ENCODE results near the gene ZNF432. TPM values are rescaled to one million over a fixed set of nuclear protein-coding genes. Genes with fewer than 3 reads are reported as not detected.
"Not testable (repeated sequence)": the region's sequence is repeated elsewhere in the genome, so short reads cannot be mapped to it uniquely, and the experiment has no call there.

The ZNF432 gene
- total and polyA plus RNA-seq, 2 donors: 6.9 to 16.2 TPM

DNA sequence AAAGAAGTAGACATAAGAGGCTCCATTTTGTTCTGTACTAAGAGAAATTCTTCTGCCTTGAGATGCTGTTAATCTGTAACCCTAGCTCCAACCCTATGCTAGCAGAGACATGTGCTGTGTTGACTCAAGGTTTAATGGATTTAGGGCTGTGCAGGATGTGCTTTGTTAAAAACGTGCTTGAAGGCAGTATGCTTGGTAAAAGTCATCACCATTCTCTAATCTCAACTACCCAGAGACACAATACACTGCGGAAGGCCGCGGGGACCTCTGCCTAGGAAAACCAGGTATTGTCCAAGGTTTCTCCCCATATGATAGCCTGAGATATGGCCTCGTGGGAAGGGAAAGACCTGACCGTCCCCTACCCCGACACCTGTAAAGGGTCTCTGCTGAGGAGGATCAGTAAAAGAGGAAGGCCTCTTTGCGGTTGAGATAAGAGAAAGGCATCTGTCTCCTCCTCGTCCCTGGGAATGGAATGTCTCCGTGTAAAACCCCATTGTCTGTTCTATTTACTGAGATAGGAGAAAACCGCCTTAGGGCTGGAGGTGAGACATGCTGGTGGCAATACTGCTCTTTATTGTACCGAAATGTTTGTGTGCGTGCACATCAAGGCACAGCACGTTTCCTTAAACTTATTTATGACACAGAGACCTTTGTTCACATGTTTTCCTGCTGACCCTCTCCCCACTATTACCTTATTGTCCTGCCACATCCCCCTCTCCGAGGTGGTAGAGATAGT lies 22.2 kb downstream of the ZNF432 start:
- H3K27ac ChIP-seq (ENCODE audit: low read depth in 1 of 2, low read length in 1 of 2); H3K4me1 ChIP-seq (ENCODE audit: control insufficient read depth in 2 of 2, insufficient read depth in 2 of 2, low read length in 2 of 2); H3K27me3 ChIP-seq (ENCODE audit: control insufficient read depth in 2 of 2, insufficient read depth in 1 of 2, low read length in 1 of 2); DNase-seq (ENCODE audit: low read depth in 6 of 9, low spot score in 9 of 9); H3K4me3 ChIP-seq (ENCODE audit: low read length in 2 of 2): not testable (repeated sequence)
- Histone ChIP-seq H3K9me3 (ENCODE audit: control insufficient read depth in 2 of 2, insufficient read depth in 1 of 2, low read length in 1 of 2) (peaks cover 13 to 19% of the 10 kb centered on the region in 2 donors), H3K36me3 (ENCODE audit: control insufficient read depth in 2 of 2, insufficient read depth in 2 of 2, low read length in 1 of 2) (peaks cover 25 to 35% of the 10 kb centered on the region in 2 donors)
- 94% methylated on average over 15 of the region's 15 CpGs for WGBS

DNA sequence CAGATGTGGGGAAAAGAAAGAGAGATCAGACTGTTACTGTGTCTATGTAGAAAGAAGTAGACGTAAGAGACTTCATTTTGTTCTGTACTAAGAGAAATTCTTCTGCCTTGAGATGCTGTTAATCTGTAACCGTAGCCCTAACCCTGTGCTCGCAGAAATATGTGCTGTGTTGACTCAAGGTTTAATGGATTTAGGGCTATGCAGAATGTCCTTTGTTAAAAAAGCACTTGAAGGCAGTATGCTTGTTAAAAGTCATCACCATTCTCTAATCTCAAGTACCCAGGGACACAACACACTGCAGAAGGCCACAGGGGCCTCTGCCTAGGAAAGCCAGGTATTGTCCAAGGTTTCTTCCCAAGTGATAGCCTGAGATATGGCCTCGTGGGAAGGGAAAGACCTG lies 24.2 kb downstream of the ZNF432 start:
- WGBS: 99% methylated on average over 4 of the region's 4 CpGs
- not testable (repeated sequence) for H3K4me3 ChIP-seq (ENCODE audit: low read length in 2 of 2); H3K4me1 ChIP-seq (ENCODE audit: control insufficient read depth in 2 of 2, insufficient read depth in 2 of 2, low read length in 2 of 2); DNase-seq (ENCODE audit: low read depth in 6 of 9, low spot score in 9 of 9); H3K27ac ChIP-seq (ENCODE audit: low read depth in 1 of 2, low read length in 1 of 2); H3K27me3 ChIP-seq (ENCODE audit: control insufficient read depth in 2 of 2, insufficient read depth in 1 of 2, low read length in 1 of 2)
- H3K36me3 ChIP-seq (ENCODE audit: control insufficient read depth in 2 of 2, insufficient read depth in 2 of 2, low read length in 1 of 2): peaks cover 34 to 50% of the 10 kb centered on the region in 2 donors
- H3K9me3 ChIP-seq (ENCODE audit: control insufficient read depth in 2 of 2, insufficient read depth in 1 of 2, low read length in 1 of 2): peaks cover 17 to 19% of the 10 kb centered on the region in 2 donors

DNA sequence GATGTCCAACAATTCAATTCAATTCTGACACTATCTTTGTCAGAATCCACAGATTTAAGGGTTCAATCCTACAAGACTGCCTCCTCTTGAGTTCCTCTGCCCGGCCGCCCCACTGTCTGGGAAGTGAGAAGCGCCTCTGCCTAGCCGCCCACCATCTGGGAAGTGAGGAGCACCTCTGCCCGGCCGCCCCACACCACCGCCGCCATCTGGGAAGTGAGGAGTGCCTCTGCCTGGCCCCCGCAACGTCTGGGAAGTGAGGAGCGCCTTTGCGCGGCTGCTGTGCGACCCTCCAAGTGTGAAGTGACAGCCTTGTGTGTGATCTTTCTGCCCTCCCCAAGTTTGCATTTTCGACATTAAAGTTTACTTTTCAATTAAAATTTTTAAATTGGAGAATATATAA lies 26.4 kb downstream of the ZNF432 start:
- WGBS: 99% methylated on average over 15 of the region's 15 CpGs
- no peak for DNase-seq (ENCODE audit: low read depth in 6 of 9, low spot score in 9 of 9)
- Histone ChIP-seq H3K27ac (ENCODE audit: low read depth in 1 of 2, low read length in 1 of 2) (no peak overlapping the region), H3K4me3 (ENCODE audit: low read length in 2 of 2) (no peak overlapping the region), H3K27me3 (ENCODE audit: control insufficient read depth in 2 of 2, insufficient read depth in 1 of 2, low read length in 1 of 2) (no peaks in the 10 kb centered on the region), H3K4me1 (ENCODE audit: control insufficient read depth in 2 of 2, insufficient read depth in 2 of 2, low read length in 2 of 2) (peaks cover 0 to 1% of the 10 kb centered on the region in 2 donors), H3K36me3 (ENCODE audit: control insufficient read depth in 2 of 2, insufficient read depth in 2 of 2, low read length in 1 of 2) (peaks cover 44 to 61% of the 10 kb centered on the region in 2 donors), H3K9me3 (ENCODE audit: control insufficient read depth in 2 of 2, insufficient read depth in 1 of 2, low read length in 1 of 2) (peaks cover 22 to 23% of the 10 kb centered on the region in 2 donors)

DNA sequence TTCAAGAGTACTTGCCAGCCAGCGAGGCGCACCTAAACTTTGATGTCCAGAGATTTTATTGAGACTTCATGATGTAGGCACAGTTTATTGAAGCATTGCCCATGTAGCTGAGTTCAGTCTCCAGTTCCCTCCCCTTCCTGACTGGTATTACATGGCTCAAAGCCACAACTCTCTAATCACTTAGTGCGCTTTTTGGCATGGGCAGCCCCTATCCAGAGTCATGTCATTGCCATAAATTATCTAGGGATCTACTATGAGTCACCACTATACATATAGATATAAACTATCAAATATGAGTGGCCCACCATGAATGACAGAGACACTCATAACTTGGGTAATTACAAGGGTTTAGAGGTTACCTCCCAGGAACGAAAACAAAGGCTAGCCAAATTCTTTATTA lies 28.1 kb downstream of the ZNF432 start:
- WGBS: 98% methylated on average over 4 of the region's 4 CpGs
- Histone ChIP-seq H3K27ac (ENCODE audit: low read depth in 1 of 2, low read length in 1 of 2) (no peak overlapping the region), H3K4me3 (ENCODE audit: low read length in 2 of 2) (no peak overlapping the region), H3K36me3 (ENCODE audit: control insufficient read depth in 2 of 2, insufficient read depth in 2 of 2, low read length in 1 of 2) (peaks cover 57 to 69% of the 10 kb centered on the region in 2 donors), H3K4me1 (ENCODE audit: control insufficient read depth in 2 of 2, insufficient read depth in 2 of 2, low read length in 2 of 2) (no peaks in the 10 kb centered on the region), H3K27me3 (ENCODE audit: control insufficient read depth in 2 of 2, insufficient read depth in 1 of 2, low read length in 1 of 2) (no peaks in the 10 kb centered on the region), H3K9me3 (ENCODE audit: control insufficient read depth in 2 of 2, insufficient read depth in 1 of 2, low read length in 1 of 2) (peaks cover 23 to 27% of the 10 kb centered on the region in 2 donors)
- DNase-seq (ENCODE audit: low read depth in 6 of 9, low spot score in 9 of 9): no peak

DNA sequence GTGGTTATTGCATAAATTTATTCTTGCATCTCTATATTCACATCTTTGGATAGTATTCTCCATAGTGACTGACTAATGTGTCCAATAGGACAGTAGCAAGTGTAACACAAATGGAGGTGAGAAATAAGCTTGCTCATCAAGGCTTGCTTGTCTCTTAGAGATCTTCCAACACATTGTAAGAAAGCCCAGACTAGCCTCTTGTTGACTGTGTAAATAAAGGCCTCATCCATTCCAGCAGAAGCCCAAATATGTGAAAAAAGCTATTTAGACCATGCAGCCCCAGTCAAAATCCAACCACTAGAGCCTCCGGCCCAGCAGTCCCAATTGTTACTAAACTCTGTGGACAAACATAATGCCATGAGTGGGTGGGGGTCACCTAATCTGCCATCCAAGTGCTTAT lies 38.0 kb downstream of the ZNF432 start:
- Histone ChIP-seq H3K4me1 (ENCODE audit: control insufficient read depth in 2 of 2, insufficient read depth in 2 of 2, low read length in 2 of 2) (peaks cover 4 to 5% of the 10 kb centered on the region in 2 donors), H3K27ac (ENCODE audit: low read depth in 1 of 2, low read length in 1 of 2) (no peak overlapping the region), H3K27me3 (ENCODE audit: control insufficient read depth in 2 of 2, insufficient read depth in 1 of 2, low read length in 1 of 2) (no peaks in the 10 kb centered on the region), H3K4me3 (ENCODE audit: low read length in 2 of 2) (no peak overlapping the region), H3K9me3 (ENCODE audit: control insufficient read depth in 2 of 2, insufficient read depth in 1 of 2, low read length in 1 of 2) (peaks cover 3 to 43% of the 10 kb centered on the region in 2 donors), H3K36me3 (ENCODE audit: control insufficient read depth in 2 of 2, insufficient read depth in 2 of 2, low read length in 1 of 2) (peaks cover 2 to 4% of the 10 kb centered on the region in 2 donors)
- no peak for DNase-seq (ENCODE audit: low read depth in 6 of 9, low spot score in 9 of 9)
- 98% methylated on average over 1 of the region's 1 CpG for WGBS

DNA sequence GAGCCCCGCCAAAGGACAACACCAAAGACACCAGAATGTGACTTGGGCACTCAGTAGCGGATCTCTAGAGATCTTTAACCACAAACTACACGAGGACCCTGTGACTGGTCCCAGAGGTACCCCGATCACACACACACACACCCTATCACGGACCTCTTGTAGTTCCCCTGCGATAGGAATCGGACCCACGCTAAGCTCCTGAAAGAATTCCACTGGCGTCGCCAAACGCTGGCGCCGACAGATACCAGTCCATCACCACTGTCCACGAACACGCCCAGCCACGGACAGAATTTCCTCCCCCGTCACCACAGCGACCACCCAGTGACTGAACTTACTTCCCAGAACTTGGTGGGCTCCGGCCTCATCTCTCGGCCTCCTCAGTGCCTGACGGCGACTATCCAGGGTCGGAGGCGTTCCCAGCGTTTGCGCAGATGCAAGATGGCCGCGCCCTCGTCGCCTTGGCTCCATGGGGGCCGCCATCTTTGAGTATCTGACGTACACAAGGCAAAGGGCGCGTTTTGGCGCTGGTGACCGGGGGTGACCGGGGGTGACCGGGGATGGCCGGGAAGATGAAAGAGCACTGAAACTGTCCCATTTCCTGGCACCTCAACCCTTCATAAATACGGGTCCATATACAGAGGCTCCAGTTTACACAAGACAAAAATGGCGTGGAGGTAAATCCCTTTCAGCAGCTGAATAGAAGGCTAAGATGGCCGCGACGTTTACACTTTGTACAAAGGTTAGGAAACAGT lies 40.7 kb downstream of the ZNF432 start, which contains the start of gene ZNF615:
Gene ZNF615 (minus strand): TSS at position 406 of the 752 bp plus-strand sequence. CDS start 4,500 bp downstream, outside the sequence.
- DNase-seq (ENCODE audit: low read depth in 6 of 9, low spot score in 9 of 9): peak; percentile 59 to 91 (median 73)
- Histone ChIP-seq H3K27ac (ENCODE audit: low read depth in 1 of 2, low read length in 1 of 2) (peak within 1 kb of the TSS; percentile 78 to 84), H3K9me3 (ENCODE audit: control insufficient read depth in 2 of 2, insufficient read depth in 1 of 2, low read length in 1 of 2) (peaks cover 3 to 46% of the 10 kb centered on the region in 2 donors), H3K4me3 (ENCODE audit: low read length in 2 of 2) (peak within 1 kb of the TSS; percentile 79 to 85), H3K27me3 (ENCODE audit: control insufficient read depth in 2 of 2, insufficient read depth in 1 of 2, low read length in 1 of 2) (no peaks in the 10 kb centered on the region), H3K4me1 (ENCODE audit: control insufficient read depth in 2 of 2, insufficient read depth in 2 of 2, low read length in 2 of 2) (peaks cover 4 to 5% of the 10 kb centered on the region in 2 donors), H3K36me3 (ENCODE audit: control insufficient read depth in 2 of 2, insufficient read depth in 2 of 2, low read length in 1 of 2) (peaks cover 0 to 7% of the 10 kb centered on the region in 2 donors)
- 1% methylated on average over 44 of the region's 44 CpGs for WGBS

DNA sequence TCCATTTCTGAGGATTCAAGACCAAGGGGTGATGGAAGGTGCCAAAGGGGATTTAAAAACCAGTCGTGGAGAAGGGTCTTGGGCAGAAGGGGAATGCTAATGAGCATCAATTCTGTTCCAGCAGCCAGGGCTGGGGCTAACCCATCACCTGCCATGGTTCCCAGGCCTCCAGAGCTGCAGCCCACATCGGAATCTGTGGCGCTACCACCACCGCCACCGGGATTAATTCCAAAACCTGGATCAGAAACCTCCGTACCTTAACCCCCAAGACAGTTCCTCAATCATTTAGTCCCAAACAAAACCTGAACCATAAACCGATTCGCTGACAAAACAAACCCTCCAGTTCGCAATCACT lies 41.2 kb downstream of the ZNF432 start:
- Histone ChIP-seq H3K9me3 (ENCODE audit: control insufficient read depth in 2 of 2, insufficient read depth in 1 of 2, low read length in 1 of 2) (peaks cover 3 to 40% of the 10 kb centered on the region in 2 donors), H3K27ac (ENCODE audit: low read depth in 1 of 2, low read length in 1 of 2) (peak overlapping the region in 1 of 2 donors; percentile 52), H3K36me3 (ENCODE audit: control insufficient read depth in 2 of 2, insufficient read depth in 2 of 2, low read length in 1 of 2) (peaks cover 0 to 4% of the 10 kb centered on the region in 2 donors), H3K4me1 (ENCODE audit: control insufficient read depth in 2 of 2, insufficient read depth in 2 of 2, low read length in 2 of 2) (peaks cover 4 to 5% of the 10 kb centered on the region in 2 donors), H3K4me3 (ENCODE audit: low read length in 2 of 2) (peak overlapping the region; percentile 79 to 85), H3K27me3 (ENCODE audit: control insufficient read depth in 2 of 2, insufficient read depth in 1 of 2, low read length in 1 of 2) (no peaks in the 10 kb centered on the region)
- DNase-seq (ENCODE audit: low read depth in 6 of 9, low spot score in 9 of 9): no peak
- 23% methylated on average over 9 of the region's 9 CpGs for WGBS

DNA sequence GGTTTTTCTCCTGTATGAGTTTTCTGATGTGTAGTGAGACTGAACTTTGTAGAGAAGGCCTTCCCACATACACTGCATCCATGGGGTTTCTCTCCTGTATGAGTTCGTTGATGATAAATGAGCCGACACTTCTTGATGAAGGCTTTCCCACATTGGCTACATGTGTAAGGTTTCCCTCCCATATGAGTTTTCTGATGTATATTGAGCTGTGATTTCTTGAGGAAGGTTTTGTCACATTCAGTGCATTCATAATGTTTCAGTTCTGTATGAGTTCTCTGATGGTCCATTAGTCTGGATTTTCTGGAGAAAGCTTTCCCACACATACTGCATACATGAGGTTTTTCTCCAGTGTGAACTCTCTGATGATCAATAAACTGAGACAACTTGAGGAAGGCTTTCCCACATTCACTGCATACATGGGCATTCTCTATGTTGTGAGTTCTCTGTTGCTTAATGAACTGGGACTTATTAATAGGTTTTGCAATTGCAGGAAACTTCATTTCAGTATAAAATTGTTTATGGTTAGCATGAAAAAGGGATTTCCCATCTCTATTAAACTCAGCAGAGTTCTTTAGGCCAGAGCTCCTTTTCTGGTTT lies 54.5 kb downstream of the ZNF432 start:
- DNase-seq (ENCODE audit: low read depth in 6 of 9, low spot score in 9 of 9): no peak
- Histone ChIP-seq H3K9me3 (ENCODE audit: control insufficient read depth in 2 of 2, insufficient read depth in 1 of 2, low read length in 1 of 2) (peaks cover 22 to 28% of the 10 kb centered on the region in 2 donors), H3K36me3 (ENCODE audit: control insufficient read depth in 2 of 2, insufficient read depth in 2 of 2, low read length in 1 of 2) (peaks cover 17 to 23% of the 10 kb centered on the region in 2 donors), H3K27me3 (ENCODE audit: control insufficient read depth in 2 of 2, insufficient read depth in 1 of 2, low read length in 1 of 2) (no peaks in the 10 kb centered on the region), H3K4me1 (ENCODE audit: control insufficient read depth in 2 of 2, insufficient read depth in 2 of 2, low read length in 2 of 2) (no peaks in the 10 kb centered on the region), H3K4me3 (ENCODE audit: low read length in 2 of 2) (no peak overlapping the region), H3K27ac (ENCODE audit: low read depth in 1 of 2, low read length in 1 of 2) (no peak overlapping the region)
- 99% methylated on average over 2 of the region's 2 CpGs for WGBS

DNA sequence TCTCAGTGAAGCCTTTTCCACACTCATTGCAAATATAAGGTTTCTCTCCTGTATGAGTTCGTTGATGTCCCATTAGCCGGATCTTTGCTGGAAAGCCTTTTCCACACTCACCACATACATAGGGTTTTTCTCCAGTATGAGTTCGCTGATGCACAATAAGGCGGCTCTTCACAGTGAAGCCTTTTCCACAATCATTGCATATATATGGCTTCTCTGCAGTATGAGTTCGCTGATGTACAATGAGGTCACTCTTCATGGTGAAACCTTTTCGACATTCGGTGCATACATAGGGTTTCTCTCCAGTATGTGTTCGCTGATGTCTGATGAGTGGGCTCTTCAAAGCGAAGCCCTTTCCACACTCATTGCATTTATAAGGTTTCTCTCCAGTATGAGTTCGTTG lies 55.2 kb downstream of the ZNF432 start:
- Histone ChIP-seq H3K36me3 (ENCODE audit: control insufficient read depth in 2 of 2, insufficient read depth in 2 of 2, low read length in 1 of 2) (peaks cover 15 to 20% of the 10 kb centered on the region in 2 donors), H3K4me1 (ENCODE audit: control insufficient read depth in 2 of 2, insufficient read depth in 2 of 2, low read length in 2 of 2) (no peaks in the 10 kb centered on the region), H3K27ac (ENCODE audit: low read depth in 1 of 2, low read length in 1 of 2) (no peak overlapping the region), H3K9me3 (ENCODE audit: control insufficient read depth in 2 of 2, insufficient read depth in 1 of 2, low read length in 1 of 2) (peaks cover 22 to 31% of the 10 kb centered on the region in 2 donors), H3K4me3 (ENCODE audit: low read length in 2 of 2) (no peak overlapping the region), H3K27me3 (ENCODE audit: control insufficient read depth in 2 of 2, insufficient read depth in 1 of 2, low read length in 1 of 2) (no peaks in the 10 kb centered on the region)
- DNase-seq (ENCODE audit: low read depth in 6 of 9, low spot score in 9 of 9): no peak
- WGBS: 98% methylated on average over 10 of the region's 10 CpGs

Measured in thymus (tissue), 11 donors.